Stimulated activated CD8-positive, alpha-beta memory T cell treated with anti-CD3 and anti-CD28 coated beads, Interleukin-12 subunit alpha, Interleukin-12 subunit beta, amount 100 ng/mL, for 4 hours (primary cell): ENCODE results near the gene TNNC2.

ENCODE experiments used
- DNase-seq: peaks from one replicate; pipeline ENCODE4 v3.0.0-alpha.2; 2020; ENCODE audit warnings: low read depth

The TNNC2 gene

GRCh38 chr20:45780159-45780558, 47.0 kb downstream of the TNNC2 start:
- DNase-seq, result no peak

- DNase-seq, result no peak
Observed at GRCh38 chr20:45779011-45779915, 47.8 kb downstream of the TNNC2 start.

GRCh38 chr20:45776931-45777330, 50.2 kb downstream of the TNNC2 start:
- no peak for DNase-seq

- no peak for DNase-seq
Observed at GRCh38 chr20:45775411-45775810, 51.7 kb downstream of the TNNC2 start.

GRCh38 chr20:45774945-45775344, 52.2 kb downstream of the TNNC2 start:
- DNase-seq, result no peak
